HEK293T (cell line): Measurements from ENCODE around the gene NUP205.

ENCODE experiments used
- ARNT ChIP-seq: fragments of 450-650 bp; IDR thresholded peaks from 2 replicates; pipeline ENCODE4 v1.6.1; 2017; ENCODE audit warnings: mild to moderate bottlenecking
- BHLHE40 ChIP-seq: fragments of 450-650 bp; IDR thresholded peaks from 2 replicates; pipeline ENCODE4 v1.6.1; 2016; ENCODE audit warnings: mild to moderate bottlenecking, moderate library complexity, borderline replicate concordance
- ELF4 ChIP-seq: fragments of 450-650 bp; IDR thresholded peaks from 2 replicates; pipeline ENCODE4 v1.6.1; 2017; ENCODE audit warnings: antibody characterized with exemption
- FOXA1 ChIP-seq: fragments of 450-650 bp; IDR thresholded peaks from 2 replicates; pipeline ENCODE4 v1.6.1; 2016; ENCODE audit warnings: mild to moderate bottlenecking
- FOXK2 ChIP-seq: fragments of 450-650 bp; IDR thresholded peaks from 2 replicates; pipeline ENCODE4 v1.6.1; 2016; ENCODE audit warnings: mild to moderate bottlenecking
- L3MBTL2 ChIP-seq: fragments of 450-650 bp; conservative IDR thresholded peaks from 2 replicates; pipeline ENCODE4 v1.6.1; 2016; ENCODE audit warnings: mild to moderate bottlenecking
- NFRKB ChIP-seq: fragments of 450-650 bp; IDR thresholded peaks from 2 replicates; pipeline ENCODE4 v1.6.1; 2016; ENCODE audit warnings: mild to moderate bottlenecking, moderate library complexity
- SP1 ChIP-seq: fragments of 450-650 bp; IDR thresholded peaks from 2 replicates; pipeline ENCODE4 v1.6.1; 2017
- TARDBP ChIP-seq: fragments of 450-650 bp; IDR thresholded peaks from 2 replicates; pipeline ENCODE4 v1.6.1; 2016

DNA sequence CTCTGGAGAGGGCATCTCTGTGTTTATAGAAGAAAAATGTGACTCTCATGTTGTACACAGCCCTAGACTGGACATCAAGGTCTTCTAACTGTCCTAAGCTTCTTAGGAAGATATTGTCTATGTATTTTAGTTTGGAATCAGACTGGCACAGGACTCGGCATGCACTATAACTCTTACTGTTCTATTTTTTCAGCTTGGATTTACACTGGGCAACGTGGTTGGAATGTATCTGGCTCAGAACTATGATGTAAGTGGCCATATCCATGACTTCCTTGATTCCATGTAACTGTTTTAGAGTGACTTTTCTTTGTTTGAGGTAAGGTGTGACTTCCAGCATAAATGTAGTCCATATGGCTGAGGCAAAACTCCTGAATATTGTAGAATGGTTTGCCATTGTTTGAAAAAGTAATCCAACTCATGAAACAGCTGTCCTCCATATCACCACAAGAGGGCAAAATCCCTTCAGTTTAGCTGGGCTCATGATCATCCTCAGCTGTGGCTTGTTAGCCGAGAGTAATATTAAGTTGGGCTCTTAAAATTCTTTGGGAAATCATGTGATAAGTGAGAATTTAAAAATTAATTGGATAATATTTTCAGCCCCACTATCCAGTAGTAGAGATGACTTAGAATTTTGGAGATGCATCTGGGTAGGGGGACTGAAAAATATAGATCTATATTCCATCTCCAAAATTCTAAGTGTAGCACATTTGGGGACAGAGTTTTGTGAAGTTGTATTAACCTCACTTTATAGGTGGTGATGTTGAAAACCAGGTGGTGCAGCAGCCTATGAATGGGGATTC is 115.0 kb downstream of the NUP205 start:
- no peak for TF ChIP-seq ARNT
- TF ChIP-seq SP1: no peak
- TF ChIP-seq FOXA1: no peak
- no peak for TF ChIP-seq TARDBP
- no peak for TF ChIP-seq NFRKB
- no peak for TF ChIP-seq L3MBTL2
- no peak for TF ChIP-seq BHLHE40
- no peak for TF ChIP-seq FOXK2
- TF ChIP-seq ELF4: no peak
